Lower leg skin (tissue), 3 donors: ENCODE data around the gene ONECUT1.

ENCODE experiments used
- POLR2A ChIP-seq, 2 donors: fragments of 450-650 bp; IDR thresholded peaks; one replicate each; pipeline ENCODE4 v1.6.1; 2016 to 2017; ENCODE audit warnings: antibody characterized with exemption in 2 of 2, mild to moderate bottlenecking in 1 of 2, moderate library complexity in 1 of 2
- TF ChIP-seq, protein P1 (sequence below), 3 donors: fragments of 450-650 bp; IDR thresholded peaks; one replicate each; pipeline ENCODE4 v1.5.1; 2016; ENCODE audit warnings: antibody characterized with exemption in 3 of 3, mild to moderate bottlenecking in 3 of 3, moderate library complexity in 2 of 3

DNA sequence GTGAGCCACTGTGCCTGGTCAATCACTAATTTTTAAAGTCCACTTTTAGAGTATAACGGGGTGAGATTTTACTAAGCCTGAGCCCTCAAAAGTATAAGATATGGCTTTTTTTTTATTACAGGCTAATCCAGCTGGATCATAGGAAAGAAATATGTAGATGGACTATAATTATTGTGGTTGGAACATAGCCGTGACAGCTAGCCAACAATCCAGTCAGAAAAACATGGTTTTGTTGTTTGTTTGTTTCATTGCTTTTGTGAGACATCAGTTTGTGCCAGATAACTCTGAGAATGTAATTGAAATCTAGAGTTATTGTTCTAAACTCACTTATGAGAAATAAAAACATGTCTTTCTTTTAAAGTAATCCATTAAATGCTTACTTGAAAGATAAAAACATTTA lies 73.6 kb downstream of the ONECUT1 start:
- TF ChIP-seq, protein P1, sequence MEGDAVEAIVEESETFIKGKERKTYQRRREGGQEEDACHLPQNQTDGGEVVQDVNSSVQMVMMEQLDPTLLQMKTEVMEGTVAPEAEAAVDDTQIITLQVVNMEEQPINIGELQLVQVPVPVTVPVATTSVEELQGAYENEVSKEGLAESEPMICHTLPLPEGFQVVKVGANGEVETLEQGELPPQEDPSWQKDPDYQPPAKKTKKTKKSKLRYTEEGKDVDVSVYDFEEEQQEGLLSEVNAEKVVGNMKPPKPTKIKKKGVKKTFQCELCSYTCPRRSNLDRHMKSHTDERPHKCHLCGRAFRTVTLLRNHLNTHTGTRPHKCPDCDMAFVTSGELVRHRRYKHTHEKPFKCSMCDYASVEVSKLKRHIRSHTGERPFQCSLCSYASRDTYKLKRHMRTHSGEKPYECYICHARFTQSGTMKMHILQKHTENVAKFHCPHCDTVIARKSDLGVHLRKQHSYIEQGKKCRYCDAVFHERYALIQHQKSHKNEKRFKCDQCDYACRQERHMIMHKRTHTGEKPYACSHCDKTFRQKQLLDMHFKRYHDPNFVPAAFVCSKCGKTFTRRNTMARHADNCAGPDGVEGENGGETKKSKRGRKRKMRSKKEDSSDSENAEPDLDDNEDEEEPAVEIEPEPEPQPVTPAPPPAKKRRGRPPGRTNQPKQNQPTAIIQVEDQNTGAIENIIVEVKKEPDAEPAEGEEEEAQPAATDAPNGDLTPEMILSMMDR (IDR thresholded peaks at IDR 0.05) = no peak
- TF ChIP-seq POLR2A (IDR thresholded peaks at IDR 0.05) = no peak
